ENCODE results near the gene OR8D1. TPM values are rescaled to one million over a fixed set of nuclear protein-coding genes. Genes with fewer than 3 reads are reported as not detected.

OR8D1 gene
- total and polyA plus RNA-seq, 9 of the 15 experiments (the other 6 are each of a cell fraction or from before 2014, with no cell fraction given), result 0.08 to 0.55 TPM; not detected in 7

DNA sequence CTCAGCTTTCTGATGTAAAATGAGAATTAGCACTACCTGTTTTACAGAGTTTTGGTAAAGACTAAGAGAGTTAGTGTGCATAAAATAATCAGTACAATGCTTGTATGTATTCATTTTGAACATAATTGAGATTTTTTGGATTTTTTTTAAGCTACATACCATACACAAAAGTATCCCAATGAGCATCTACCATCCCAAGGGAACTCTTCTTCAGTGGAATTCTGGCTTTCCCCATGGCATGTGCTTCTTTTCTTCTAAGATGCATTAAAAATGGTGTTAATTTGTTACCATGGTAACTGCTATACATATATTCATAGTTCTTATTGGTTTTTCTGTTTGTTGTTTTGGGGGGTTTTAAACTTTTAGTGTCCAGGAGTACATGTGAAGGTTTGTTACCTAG, 17.7 kb downstream of the OR8D1 start:
- Histone ChIP-seq H3K4me2 (ENCODE audit: insufficient read depth, low read length) (no peak overlapping the region), H3K9me1 (ENCODE audit: control insufficient read depth, insufficient read depth, low read length) (no peaks in the 10 kb centered on the region), H3K36me3 (ENCODE audit: control insufficient read depth, insufficient read depth, low read length) (0 out of 3 replicates have a peak, but pooled peaks cover 3% of the 10 kb centered on the region), H2AFZ (ENCODE audit: low read depth, low read length) (no peak overlapping the region), H3K27ac (ENCODE audit: extremely low read depth, low read depth, low read length) (no peak overlapping the region), H3K79me2 (ENCODE audit: control insufficient read depth, insufficient read depth, low read length) (no peaks in the 10 kb centered on the region), H3K4me3 (no peak overlapping the region), H3K9me3 (replicated peaks; ENCODE audit: control insufficient read depth, insufficient read depth, low read depth, low read length) (no peaks in the 10 kb centered on the region), H3K4me1 (replicated peaks in 1 of 2; ENCODE audit: control insufficient read depth in 2 of 2, insufficient read depth in 2 of 2, low read length in 2 of 2) (no peaks in the 10 kb centered on the region), H4K20me1 (replicated peaks; ENCODE audit: control insufficient read depth, insufficient read depth, low read length) (no peaks in the 10 kb centered on the region), H3K9ac (ENCODE audit: insufficient read depth in 1 of 2, low read depth in 2 of 2, low read length in 2 of 2) (no peak overlapping the region), H3K27me3 (ENCODE audit: control insufficient read depth in 2 of 2, insufficient read depth in 2 of 2, low read length in 2 of 2) (no peaks in the 10 kb centered on the region)
- no TSS peak for BruUV-seq (replicated peaks)
- FAIRE-seq, result no peak
- POLR2A ChIA-PET, result no interaction called here
- intact Hi-C loops (cut with micrococcal nuclease), result no loop called here
- CTCF ChIA-PET (ENCODE audit: low intra/inter-chr PET ratio), result no interaction called here
- ATAC-seq, result no peak
- in situ Hi-C loops (cut with MboI), result no loop called here
- TF ChIP-seq, protein P1, sequence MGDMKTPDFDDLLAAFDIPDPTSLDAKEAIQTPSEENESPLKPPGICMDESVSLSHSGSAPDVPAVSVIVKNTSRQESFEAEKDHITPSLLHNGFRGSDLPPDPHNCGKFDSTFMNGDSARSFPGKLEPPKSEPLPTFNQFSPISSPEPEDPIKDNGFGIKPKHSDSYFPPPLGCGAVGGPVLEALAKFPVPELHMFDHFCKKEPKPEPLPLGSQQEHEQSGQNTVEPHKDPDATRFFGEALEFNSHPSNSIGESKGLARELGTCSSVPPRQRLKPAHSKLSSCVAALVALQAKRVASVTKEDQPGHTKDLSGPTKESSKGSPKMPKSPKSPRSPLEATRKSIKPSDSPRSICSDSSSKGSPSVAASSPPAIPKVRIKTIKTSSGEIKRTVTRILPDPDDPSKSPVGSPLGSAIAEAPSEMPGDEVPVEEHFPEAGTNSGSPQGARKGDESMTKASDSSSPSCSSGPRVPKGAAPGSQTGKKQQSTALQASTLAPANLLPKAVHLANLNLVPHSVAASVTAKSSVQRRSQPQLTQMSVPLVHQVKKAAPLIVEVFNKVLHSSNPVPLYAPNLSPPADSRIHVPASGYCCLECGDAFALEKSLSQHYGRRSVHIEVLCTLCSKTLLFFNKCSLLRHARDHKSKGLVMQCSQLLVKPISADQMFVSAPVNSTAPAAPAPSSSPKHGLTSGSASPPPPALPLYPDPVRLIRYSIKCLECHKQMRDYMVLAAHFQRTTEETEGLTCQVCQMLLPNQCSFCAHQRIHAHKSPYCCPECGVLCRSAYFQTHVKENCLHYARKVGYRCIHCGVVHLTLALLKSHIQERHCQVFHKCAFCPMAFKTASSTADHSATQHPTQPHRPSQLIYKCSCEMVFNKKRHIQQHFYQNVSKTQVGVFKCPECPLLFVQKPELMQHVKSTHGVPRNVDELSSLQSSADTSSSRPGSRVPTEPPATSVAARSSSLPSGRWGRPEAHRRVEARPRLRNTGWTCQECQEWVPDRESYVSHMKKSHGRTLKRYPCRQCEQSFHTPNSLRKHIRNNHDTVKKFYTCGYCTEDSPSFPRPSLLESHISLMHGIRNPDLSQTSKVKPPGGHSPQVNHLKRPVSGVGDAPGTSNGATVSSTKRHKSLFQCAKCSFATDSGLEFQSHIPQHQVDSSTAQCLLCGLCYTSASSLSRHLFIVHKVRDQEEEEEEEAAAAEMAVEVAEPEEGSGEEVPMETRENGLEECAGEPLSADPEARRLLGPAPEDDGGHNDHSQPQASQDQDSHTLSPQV (IDR thresholded peaks at IDR 0.05), result no peak
- TF ChIP-seq RFX1 (IDR thresholded peaks at IDR 0.05) (peak; percentile 74), KLF16 (IDR thresholded peaks at IDR 0.05) (no peak)
- no peak for DNase-seq (ENCODE audit: extremely low read depth in 1 of 4, low spot score in 3 of 4)

All from K562 (cell line).